OCI-LY3 (cell line): ENCODE results near the gene STRIP1.

Experiments used
- H2AFZ ChIP-seq: fragments of 200-600, 300-600 bp; shearing (Covaris generic); 2 replicates; pipeline ENCODE4 v1.6.0; 2014; ENCODE audit warnings: antibody characterized with exemption, low read depth, low read length
- H3K27ac ChIP-seq: fragments of 200-600, 300-600 bp; sonication (generic); 2 replicates; pipeline ENCODE4 v1.5.1; 2014; ENCODE audit warnings: mild to moderate bottlenecking, low read length, moderate library complexity, mixed read lengths
- H3K27me3 ChIP-seq: fragments of 200-600, 300-600 bp; sonication (generic); 2 replicates; pipeline ENCODE4 v1.6.1; 2014; ENCODE audit warnings: low read depth, low read length, mixed read lengths
- H3K36me3 ChIP-seq: fragments of 200-600, 300-600 bp; sonication (generic); replicated peaks from 2 replicates; pipeline ENCODE3; 2014; ENCODE audit warnings: low read depth, low read length, mixed read lengths
- H3K4me1 ChIP-seq: fragments of 300-600, 200-600 bp; sonication (generic); 2 replicates; pipeline ENCODE4 v1.6.1; 2014; ENCODE audit warnings: low read length, mixed read lengths
- H3K4me2 ChIP-seq: fragments of 200-600, 300-600 bp; sonication (generic); 2 replicates; pipeline ENCODE4 v1.6.1; 2014; ENCODE audit warnings: low read length, mixed read lengths
- H3K4me3 ChIP-seq: fragments of 300-600, 200-600 bp; sonication (generic); 2 replicates; pipeline ENCODE4 v1.5.1; 2014; ENCODE audit warnings: antibody characterized with exemption, mild to moderate bottlenecking, low read length, moderate library complexity
- H3K79me2 ChIP-seq: fragments of 300-600, 200-600 bp; shearing (Covaris generic); 2 replicates; pipeline ENCODE4 v1.6.1; 2014; ENCODE audit warnings: mild to moderate bottlenecking, low read length, mixed read lengths
- H3K9ac ChIP-seq: fragments of 300-600, 200-600 bp; shearing (Covaris generic); 2 replicates; pipeline ENCODE4 v1.6.0; 2014; ENCODE audit warnings: mild to moderate bottlenecking, low read length, moderate library complexity
- H3K9me3 ChIP-seq: fragments of 200-600, 300-600 bp; shearing (Covaris generic); 2 replicates; pipeline ENCODE4 v1.6.1; 2014; ENCODE audit warnings: low read length, mixed read lengths; ENCODE audit not compliant: insufficient read depth
- H4K20me1 ChIP-seq: fragments of 200-600, 300-600 bp; sonication (generic); 2 replicates; pipeline ENCODE4 v1.6.1; 2016; ENCODE audit warnings: low read length, mixed read lengths; ENCODE audit not compliant: insufficient read depth
- EZH2phosphoT487 ChIP-seq: fragments of 200-600 bp; shearing (Covaris generic); IDR thresholded peaks from 2 replicates; pipeline ENCODE4 v1.6.1; 2018; ENCODE audit warnings: antibody characterized with exemption, mixed run types, low read depth
- TF ChIP-seq, protein P1 (sequence below): fragments of 200-600, 300-600 bp; sonication (generic); IDR thresholded peaks from 2 replicates; pipeline ENCODE4 v1.5.1; 2014; ENCODE audit warnings: antibody characterized with exemption, low read length, low read depth

STRIP1 gene

DNA sequence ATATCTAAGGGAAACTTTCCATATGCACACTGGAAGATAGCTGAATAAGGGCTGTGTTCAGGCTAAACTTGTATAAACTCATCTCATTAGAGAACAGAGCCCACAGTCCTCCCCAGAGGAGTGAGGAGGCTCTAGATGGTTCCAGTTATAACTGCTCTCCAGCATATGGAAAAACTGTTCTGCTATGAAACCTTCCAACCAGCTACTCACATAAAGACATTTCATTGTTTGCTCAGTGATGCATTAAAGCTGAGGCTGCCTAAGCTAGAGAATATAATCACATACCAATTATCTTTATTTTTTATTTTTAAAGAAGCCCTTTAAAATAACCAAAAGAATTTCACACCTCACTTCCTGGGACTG lies 36.6 kb upstream of the STRIP1 start:
- no peaks in the 10 kb centered on the region for H3K9me3 ChIP-seq
- H3K27me3 ChIP-seq = no peaks in the 10 kb centered on the region
- peaks cover 10% of the 10 kb centered on the region for H3K79me2 ChIP-seq
- H3K4me2 ChIP-seq = no peak overlapping the region
- H3K4me1 ChIP-seq = peaks cover 1% of the 10 kb centered on the region
- TF ChIP-seq, protein P1, sequence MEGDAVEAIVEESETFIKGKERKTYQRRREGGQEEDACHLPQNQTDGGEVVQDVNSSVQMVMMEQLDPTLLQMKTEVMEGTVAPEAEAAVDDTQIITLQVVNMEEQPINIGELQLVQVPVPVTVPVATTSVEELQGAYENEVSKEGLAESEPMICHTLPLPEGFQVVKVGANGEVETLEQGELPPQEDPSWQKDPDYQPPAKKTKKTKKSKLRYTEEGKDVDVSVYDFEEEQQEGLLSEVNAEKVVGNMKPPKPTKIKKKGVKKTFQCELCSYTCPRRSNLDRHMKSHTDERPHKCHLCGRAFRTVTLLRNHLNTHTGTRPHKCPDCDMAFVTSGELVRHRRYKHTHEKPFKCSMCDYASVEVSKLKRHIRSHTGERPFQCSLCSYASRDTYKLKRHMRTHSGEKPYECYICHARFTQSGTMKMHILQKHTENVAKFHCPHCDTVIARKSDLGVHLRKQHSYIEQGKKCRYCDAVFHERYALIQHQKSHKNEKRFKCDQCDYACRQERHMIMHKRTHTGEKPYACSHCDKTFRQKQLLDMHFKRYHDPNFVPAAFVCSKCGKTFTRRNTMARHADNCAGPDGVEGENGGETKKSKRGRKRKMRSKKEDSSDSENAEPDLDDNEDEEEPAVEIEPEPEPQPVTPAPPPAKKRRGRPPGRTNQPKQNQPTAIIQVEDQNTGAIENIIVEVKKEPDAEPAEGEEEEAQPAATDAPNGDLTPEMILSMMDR = no peak
- no peak for TF ChIP-seq EZH2phosphoT487
- H3K36me3 ChIP-seq = no peaks in the 10 kb centered on the region
- H3K27ac ChIP-seq = no peak overlapping the region
- no peak overlapping the region for H2AFZ ChIP-seq
- H3K4me3 ChIP-seq = no peak overlapping the region
- no peak overlapping the region for H3K9ac ChIP-seq
- peaks cover 6% of the 10 kb centered on the region for H4K20me1 ChIP-seq

DNA sequence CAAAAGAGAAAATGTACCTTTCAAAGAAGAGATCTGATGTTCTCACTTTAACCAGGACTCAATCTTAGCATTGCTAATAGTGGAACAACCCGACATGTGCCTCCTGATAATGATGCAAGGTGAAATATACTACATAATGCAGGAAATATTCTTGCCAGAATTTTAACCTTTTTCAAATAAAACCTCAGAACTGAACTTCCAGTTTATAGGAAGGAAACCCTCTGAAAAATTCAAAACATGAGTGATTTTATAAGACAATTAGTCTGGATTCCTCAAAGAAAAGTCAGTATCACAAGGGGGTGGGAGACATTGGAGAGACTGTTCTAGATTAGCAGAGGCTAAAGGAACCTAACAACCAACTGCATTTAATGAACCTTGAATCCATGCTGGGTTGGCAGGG lies 31.7 kb upstream of the STRIP1 start:
- Histone ChIP-seq H3K79me2 (peaks cover 5% of the 10 kb centered on the region; the same call in 1 of the 2 replicates), H3K27ac (no peak overlapping the region), H3K27me3 (no peaks in the 10 kb centered on the region), H3K4me1 (peaks cover 18% of the 10 kb centered on the region), H3K4me2 (no peak overlapping the region), H2AFZ (no peak overlapping the region), H3K9me3 (no peaks in the 10 kb centered on the region), H3K9ac (no peak overlapping the region), H3K36me3 (no peaks in the 10 kb centered on the region), H4K20me1 (no peaks in the 10 kb centered on the region), H3K4me3 (no peak overlapping the region)
- TF ChIP-seq EZH2phosphoT487 = no peak
- TF ChIP-seq, protein P1 = no peak

DNA sequence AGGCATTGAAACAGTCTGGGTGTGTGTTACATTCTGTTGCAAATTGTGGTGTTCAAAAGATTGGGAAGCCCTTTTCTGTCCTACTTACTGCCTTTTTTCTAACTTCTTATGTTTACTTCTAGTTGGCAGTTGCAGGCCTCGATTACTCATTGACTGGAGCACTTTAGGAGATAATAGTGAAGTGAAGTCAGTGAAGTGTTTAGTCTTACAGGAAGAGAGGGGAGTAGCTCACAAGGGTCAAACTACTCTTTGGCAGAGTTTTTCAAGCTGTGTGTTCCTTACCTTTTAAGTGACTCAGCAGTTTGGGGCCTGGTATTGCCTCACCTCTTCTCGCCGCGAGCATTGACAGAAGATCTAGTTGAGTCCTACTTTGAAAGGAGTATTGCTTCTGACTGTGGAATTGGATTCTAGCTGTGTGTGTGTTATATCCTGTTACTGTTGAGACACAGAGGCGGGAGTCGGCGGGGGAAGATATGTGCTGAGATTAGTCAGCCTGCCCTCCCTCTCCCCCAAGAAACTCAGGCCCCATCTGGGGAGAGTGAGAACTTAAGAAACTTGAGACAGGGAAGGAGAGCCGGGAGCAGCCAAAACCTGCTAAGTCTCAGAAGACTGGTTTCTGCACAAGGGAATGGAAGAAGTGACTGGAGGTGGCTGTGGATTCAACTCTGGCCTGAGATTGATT lies 30.5 kb upstream of the STRIP1 start:
- Histone ChIP-seq H3K36me3 (no peaks in the 10 kb centered on the region), H2AFZ (no peak overlapping the region), H3K4me2 (peak overlapping the region; percentile 29), H3K4me1 (peaks cover 18% of the 10 kb centered on the region), H4K20me1 (no peaks in the 10 kb centered on the region), H3K9ac (no peak overlapping the region), H3K27me3 (no peaks in the 10 kb centered on the region), H3K9me3 (no peaks in the 10 kb centered on the region), H3K79me2 (peaks cover 5% of the 10 kb centered on the region; the same call in 1 of the 2 replicates), H3K4me3 (no peak overlapping the region), H3K27ac (no peak overlapping the region)
- TF ChIP-seq EZH2phosphoT487 = no peak
- TF ChIP-seq, protein P1 = no peak

DNA sequence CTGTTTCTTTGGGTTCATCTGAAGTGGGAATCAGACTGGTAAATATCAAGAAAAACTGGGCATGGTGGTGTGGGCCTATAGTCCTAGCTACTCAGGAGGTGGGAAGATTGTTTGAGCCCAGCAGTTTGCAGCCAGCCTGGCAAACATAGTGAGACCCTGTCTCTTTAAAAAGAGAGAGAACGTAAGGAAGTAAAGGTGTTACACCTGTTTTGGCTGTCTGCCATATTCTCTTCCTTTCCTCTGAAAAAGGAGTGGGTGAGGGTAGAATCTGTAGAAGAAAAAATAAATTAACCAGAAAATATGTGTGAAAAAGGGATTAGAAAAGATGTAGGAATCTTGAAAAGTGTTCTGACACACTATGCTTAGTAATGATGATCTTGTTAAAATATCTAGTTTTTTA lies 29.8 kb upstream of the STRIP1 start:
- Histone ChIP-seq H3K4me3 (no peak overlapping the region), H4K20me1 (no peaks in the 10 kb centered on the region), H3K79me2 (peaks cover 5% of the 10 kb centered on the region; the same call in 1 of the 2 replicates), H3K9me3 (no peaks in the 10 kb centered on the region), H3K36me3 (peaks cover 5% of the 10 kb centered on the region), H3K27ac (no peak overlapping the region), H3K4me1 (peaks cover 18% of the 10 kb centered on the region), H3K9ac (no peak overlapping the region), H3K4me2 (no peak overlapping the region), H2AFZ (no peak overlapping the region), H3K27me3 (no peaks in the 10 kb centered on the region)
- TF ChIP-seq EZH2phosphoT487 = no peak
- TF ChIP-seq, protein P1 = no peak
